Astrocyte (in vitro differentiated cells and primary cell): ENCODE measurements around the gene ANGPTL1. TPM values are rescaled to one million over a fixed set of nuclear protein-coding genes. Genes with fewer than 3 reads are reported as not detected.

Experiments
- DNase-seq: peaks from one replicate; pipeline ENCODE4 v3.0.0-alpha.2; 2010; ENCODE audit warnings: low read depth
- FAIRE-seq: peaks from 2 replicates; lab custom pipeline; 2011; peaks lifted over from hg19 to GRCh38; lab: Jason Lieb, UNC
- H2AFZ ChIP-seq: 2 replicates; pipeline ENCODE4 v1.6.0; 2012; ENCODE audit warnings: low read depth, low read length, inconsistent platforms
- H3K27ac ChIP-seq: 2 replicates; pipeline ENCODE4 v1.5.1; 2011; ENCODE audit warnings: low read depth, low read length, inconsistent platforms
- H3K27me3 ChIP-seq: 2 replicates; pipeline ENCODE4 v1.6.0; 2011; ENCODE audit warnings: low read length, inconsistent platforms; ENCODE audit not compliant: insufficient read depth
- H3K36me3 ChIP-seq: 2 replicates; pipeline ENCODE4 v1.5.1; 2011; ENCODE audit warnings: low read length, inconsistent platforms; ENCODE audit not compliant: insufficient read depth
- H3K4me1 ChIP-seq: 2 replicates; pipeline ENCODE4 v1.5.1; 2011; ENCODE audit warnings: low read length, inconsistent platforms; ENCODE audit not compliant: insufficient read depth
- H3K4me2 ChIP-seq: 2 replicates; pipeline ENCODE4 v1.6.0; 2012; ENCODE audit warnings: low read length, inconsistent platforms
- H3K4me3 ChIP-seq: 2 replicates; pipeline ENCODE4 v1.5.1; 2011; ENCODE audit warnings: low read depth, mild to moderate bottlenecking, low read length, inconsistent platforms; ENCODE audit not compliant: insufficient read depth
- H3K79me2 ChIP-seq: 2 replicates; pipeline ENCODE4 v1.6.0; 2012; ENCODE audit warnings: mild to moderate bottlenecking, low read length, inconsistent platforms; ENCODE audit not compliant: insufficient read depth
- H3K9ac ChIP-seq: 2 replicates; pipeline ENCODE4 v1.6.0; 2012; ENCODE audit warnings: mild to moderate bottlenecking, low read length, inconsistent platforms
- H3K9me3 ChIP-seq: 2 replicates; pipeline ENCODE4 v1.5.1; 2012; ENCODE audit warnings: low read depth, mild to moderate bottlenecking, low read length, inconsistent platforms; ENCODE audit not compliant: insufficient read depth
- H4K20me1 ChIP-seq: 2 replicates; pipeline ENCODE4 v1.6.0; 2012; ENCODE audit warnings: low read length, inconsistent platforms; ENCODE audit not compliant: insufficient read depth
- H3K27ac Mint-ChIP-seq: one replicate; pipeline ENCODE4 v1.8.0; 2021; ENCODE audit warnings: mild to moderate bottlenecking, mixed read lengths; ENCODE audit not compliant: unreplicated experiment
- H3K27me3 Mint-ChIP-seq: one replicate; pipeline ENCODE4 v1.8.0; 2021; ENCODE audit warnings: low read depth, mixed read lengths; ENCODE audit not compliant: unreplicated experiment
- H3K36me3 Mint-ChIP-seq: one replicate; pipeline ENCODE4 v1.8.0; 2021; ENCODE audit warnings: low read depth, mixed read lengths; ENCODE audit not compliant: unreplicated experiment
- H3K4me1 Mint-ChIP-seq: one replicate; pipeline ENCODE4 v1.8.0; 2021; ENCODE audit warnings: low read depth, mixed read lengths; ENCODE audit not compliant: unreplicated experiment
- H3K4me3 Mint-ChIP-seq: one replicate; pipeline ENCODE4 v1.8.0; 2021; ENCODE audit warnings: mild to moderate bottlenecking, moderate library complexity, mixed read lengths; ENCODE audit not compliant: unreplicated experiment
- H3K9me3 Mint-ChIP-seq: one replicate; pipeline ENCODE4 v1.8.0; 2021; ENCODE audit warnings: mild to moderate bottlenecking, mixed read lengths; ENCODE audit not compliant: unreplicated experiment
- EZH2 ChIP-seq: IDR thresholded peaks from 2 replicates; pipeline ENCODE4 v1.6.1; 2012; ENCODE audit warnings: mild to moderate bottlenecking, low read length, inconsistent platforms; ENCODE audit not compliant: insufficient read depth
- total RNA-seq: library from RNA; stranded (reverse); gene quantifications from 2 replicates; pipeline ENCODE4 v1.2.1, GENCODE V29; 2021
- TF ChIP-seq, protein P1 (sequence below): IDR thresholded peaks from 2 replicates; pipeline ENCODE4 v1.5.1; 2011; ENCODE audit warnings: low read depth, mild to moderate bottlenecking, inconsistent platforms, low read length, moderate library complexity; ENCODE audit not compliant: insufficient read depth

ANGPTL1 gene
- total RNA-seq, 1 donor from 2014 or later: 4.1 TPM

- TF ChIP-seq, protein P1, sequence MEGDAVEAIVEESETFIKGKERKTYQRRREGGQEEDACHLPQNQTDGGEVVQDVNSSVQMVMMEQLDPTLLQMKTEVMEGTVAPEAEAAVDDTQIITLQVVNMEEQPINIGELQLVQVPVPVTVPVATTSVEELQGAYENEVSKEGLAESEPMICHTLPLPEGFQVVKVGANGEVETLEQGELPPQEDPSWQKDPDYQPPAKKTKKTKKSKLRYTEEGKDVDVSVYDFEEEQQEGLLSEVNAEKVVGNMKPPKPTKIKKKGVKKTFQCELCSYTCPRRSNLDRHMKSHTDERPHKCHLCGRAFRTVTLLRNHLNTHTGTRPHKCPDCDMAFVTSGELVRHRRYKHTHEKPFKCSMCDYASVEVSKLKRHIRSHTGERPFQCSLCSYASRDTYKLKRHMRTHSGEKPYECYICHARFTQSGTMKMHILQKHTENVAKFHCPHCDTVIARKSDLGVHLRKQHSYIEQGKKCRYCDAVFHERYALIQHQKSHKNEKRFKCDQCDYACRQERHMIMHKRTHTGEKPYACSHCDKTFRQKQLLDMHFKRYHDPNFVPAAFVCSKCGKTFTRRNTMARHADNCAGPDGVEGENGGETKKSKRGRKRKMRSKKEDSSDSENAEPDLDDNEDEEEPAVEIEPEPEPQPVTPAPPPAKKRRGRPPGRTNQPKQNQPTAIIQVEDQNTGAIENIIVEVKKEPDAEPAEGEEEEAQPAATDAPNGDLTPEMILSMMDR: no peak
- TF ChIP-seq EZH2: no peak
- Histone ChIP-seq H3K79me2 (no peaks in the 10 kb centered on the region), H3K4me1 (no peaks in the 10 kb centered on the region), H3K9me3 (no peaks in the 10 kb centered on the region), H4K20me1 (no peaks in the 10 kb centered on the region), H2AFZ (no peak overlapping the region), H3K4me3 (no peak overlapping the region), H3K4me2 (peak overlapping the region; percentile 21), H3K9ac (no peak overlapping the region), H3K27me3 (no peaks in the 10 kb centered on the region), H3K27ac (peak overlapping the region; percentile 40), H3K36me3 (no peaks in the 10 kb centered on the region)
- no peaks in the 10 kb centered on the region for H3K27me3 Mint-ChIP-seq
- H3K4me1 Mint-ChIP-seq: no peaks in the 10 kb centered on the region
- H3K4me3 Mint-ChIP-seq: no peak overlapping the region
- H3K36me3 Mint-ChIP-seq: no peaks in the 10 kb centered on the region
- H3K9me3 Mint-ChIP-seq: no peaks in the 10 kb centered on the region
- peak; percentile 81 for DNase-seq
- peak overlapping the region; percentile 80 for H3K27ac Mint-ChIP-seq
- FAIRE-seq: no peak
These were observed 23.5 kb downstream of the ANGPTL1 start for GRCh38 chr1:178847396-178847849.

DNA sequence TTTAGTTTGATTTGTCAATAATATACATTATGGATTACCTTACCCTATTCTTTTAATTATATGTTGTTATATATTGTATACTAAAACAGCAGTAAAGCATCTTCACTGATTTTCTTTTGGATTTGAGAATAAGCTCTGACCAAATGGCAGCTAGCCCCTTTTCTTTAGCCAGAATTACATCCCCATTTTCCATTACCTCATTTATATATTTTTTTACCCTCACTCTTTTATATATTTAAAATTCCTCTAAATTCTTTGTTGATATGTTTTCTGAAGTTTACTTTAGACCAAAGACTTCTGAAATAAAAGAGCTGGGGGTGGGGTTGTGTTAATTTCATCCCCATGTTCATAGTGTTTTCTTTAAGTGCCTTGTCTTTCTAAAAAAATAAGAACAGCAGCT, 24.6 kb downstream of the ANGPTL1 start:
- Histone ChIP-seq H3K4me3 (no peak overlapping the region), H3K79me2 (no peaks in the 10 kb centered on the region), H3K27me3 (no peaks in the 10 kb centered on the region), H3K4me1 (no peaks in the 10 kb centered on the region), H4K20me1 (no peaks in the 10 kb centered on the region), H2AFZ (no peak overlapping the region), H3K4me2 (no peak overlapping the region), H3K9ac (no peak overlapping the region), H3K36me3 (no peaks in the 10 kb centered on the region), H3K27ac (no peak overlapping the region), H3K9me3 (no peaks in the 10 kb centered on the region)
- TF ChIP-seq, protein P1: no peak
- TF ChIP-seq EZH2: no peak
- FAIRE-seq (no peak), DNase-seq (no peak)
- Mint-ChIP-seq H3K36me3 (no peaks in the 10 kb centered on the region), H3K27me3 (no peaks in the 10 kb centered on the region), H3K27ac (no peak overlapping the region), H3K4me3 (no peak overlapping the region), H3K4me1 (no peaks in the 10 kb centered on the region), H3K9me3 (no peaks in the 10 kb centered on the region)

GRCh38 chr1:178844436-178844835, 26.4 kb downstream of the ANGPTL1 start:
- no peak for FAIRE-seq
- H3K4me1 Mint-ChIP-seq: no peaks in the 10 kb centered on the region
- no peaks in the 10 kb centered on the region for H3K27me3 Mint-ChIP-seq

More at GRCh38 chr1:178844436-178844835, 26.4 kb downstream of the ANGPTL1 start:
- no peak for DNase-seq
- H3K4me3 ChIP-seq: no peak overlapping the region
- no peaks in the 10 kb centered on the region for H4K20me1 ChIP-seq
- Mint-ChIP-seq H3K36me3 (peaks cover 8% of the 10 kb centered on the region), H3K27ac (no peak overlapping the region), H3K4me3 (no peak overlapping the region), H3K9me3 (peaks cover 4% of the 10 kb centered on the region)
- H3K9me3 ChIP-seq: no peaks in the 10 kb centered on the region
- H3K9ac ChIP-seq: no peak overlapping the region
- H3K4me1 ChIP-seq: no peaks in the 10 kb centered on the region
- no peak overlapping the region for H3K27ac ChIP-seq
- TF ChIP-seq, protein P1: no peak
- TF ChIP-seq EZH2: no peak
- H3K4me2 ChIP-seq: no peak overlapping the region
- no peaks in the 10 kb centered on the region for H3K27me3 ChIP-seq
- no peaks in the 10 kb centered on the region for H3K36me3 ChIP-seq
- H3K79me2 ChIP-seq: no peaks in the 10 kb centered on the region
- H2AFZ ChIP-seq: no peak overlapping the region
